K562 (cell line): ENCODE data around the gene RPL28. TPM values are rescaled to one million over a fixed set of nuclear protein-coding genes. Genes with fewer than 3 reads are reported as not detected.

Source experiments
- CEBPZ ChIP-seq: fragments of 150-350 bp; IDR thresholded peaks from 2 replicates; pipeline ENCODE4 v1.6.1; 2014; ENCODE audit warnings: low read depth, mild to moderate bottlenecking, low read length, borderline replicate concordance
- CSDE1 ChIP-seq, 2 experiments: fragments of 450-650 bp; IDR thresholded peaks; 2 replicates each; pipeline ENCODE4 v1.6.1; 2016; ENCODE audit warnings: mild to moderate bottlenecking in 1 of 2
- HINFP ChIP-seq: fragments of 450-650 bp; conservative IDR thresholded peaks from 2 replicates; pipeline ENCODE4 v1.6.1; 2016; ENCODE audit warnings: missing genetic modification characterization, low read depth, mild to moderate bottlenecking, control low read depth, missing compliant biosample characterization
- NCOA6 ChIP-seq: fragments of 450-650 bp; IDR thresholded peaks from 2 replicates; pipeline ENCODE4 v1.6.1; 2017; ENCODE audit warnings: mild to moderate bottlenecking
- polyA plus RNA-seq, 8 experiments: library from polyadenylated mRNA; depleted of rRNA in 4 of 8; stranded (reverse) in 5 of 8; unstranded in 3 of 8; fragments of >200 nt; fragmentation: Nextera tagmentation in 2 of 8; fragmentation: Illumina TruSeq in 1 of 8; extraction: Ambion mirVana in 2 of 8; extraction: Trizol in 1 of 8; gene quantifications; 2 replicates each; pipeline versions ENCODE4 v1.2.1 to v1.2.3, GENCODE V29; 2011 to 2014; ENCODE audit warnings: inconsistent platforms in 1 of 8, missing spikeins in 1 of 8
- total RNA-seq, 7 experiments: library from RNA; depleted of rRNA in 6 of 7; stranded (reverse); fragments of >200 nt in 6 of 7; fragmentation: Illumina TruSeq in 2 of 7; extraction: Trizol in 2 of 7; gene quantifications; 2 replicates each; pipeline versions ENCODE4 v1.2.1 to v1.2.3, GENCODE V29; 2011 to 2021; ENCODE audit warnings: low replicate concordance in 1 of 7
- TF ChIP-seq, protein P1 (sequence below): fragments of 450-650 bp; IDR thresholded peaks from 2 replicates; pipeline ENCODE4 v1.6.1; 2017; ENCODE audit warnings: antibody characterized with exemption
- TF ChIP-seq, protein P2 (sequence below): fragments of 450-650 bp; IDR thresholded peaks from 2 replicates; pipeline ENCODE4 v1.6.1; 2014; ENCODE audit warnings: low read depth, mild to moderate bottlenecking, moderate library complexity, borderline replicate concordance
- TF ChIP-seq, protein P3 (sequence below), 2 experiments: fragments of 450-650 bp in 1 of 2; sonication (generic) in 1 of 2; formaldehyde crosslinking in 1 of 2; IDR thresholded peaks; 2 replicates each; pipeline versions ENCODE4 v1.7.1 to v1.9.0; 2016 to 2022; ENCODE audit warnings: inconsistent platforms in 1 of 2, mild to moderate bottlenecking in 1 of 2, missing genetic modification reagents in 1 of 2

Gene RPL28
- total and polyA plus RNA-seq, 9 of the 15 experiments (the other 6 are each of a cell fraction or from before 2014, with no cell fraction given), result 124 to 3,106 (median 622) TPM

GRCh38 chr19:55368701-55369563, 16.8 kb upstream of the RPL28 start (continued):
- TF ChIP-seq, protein P1, sequence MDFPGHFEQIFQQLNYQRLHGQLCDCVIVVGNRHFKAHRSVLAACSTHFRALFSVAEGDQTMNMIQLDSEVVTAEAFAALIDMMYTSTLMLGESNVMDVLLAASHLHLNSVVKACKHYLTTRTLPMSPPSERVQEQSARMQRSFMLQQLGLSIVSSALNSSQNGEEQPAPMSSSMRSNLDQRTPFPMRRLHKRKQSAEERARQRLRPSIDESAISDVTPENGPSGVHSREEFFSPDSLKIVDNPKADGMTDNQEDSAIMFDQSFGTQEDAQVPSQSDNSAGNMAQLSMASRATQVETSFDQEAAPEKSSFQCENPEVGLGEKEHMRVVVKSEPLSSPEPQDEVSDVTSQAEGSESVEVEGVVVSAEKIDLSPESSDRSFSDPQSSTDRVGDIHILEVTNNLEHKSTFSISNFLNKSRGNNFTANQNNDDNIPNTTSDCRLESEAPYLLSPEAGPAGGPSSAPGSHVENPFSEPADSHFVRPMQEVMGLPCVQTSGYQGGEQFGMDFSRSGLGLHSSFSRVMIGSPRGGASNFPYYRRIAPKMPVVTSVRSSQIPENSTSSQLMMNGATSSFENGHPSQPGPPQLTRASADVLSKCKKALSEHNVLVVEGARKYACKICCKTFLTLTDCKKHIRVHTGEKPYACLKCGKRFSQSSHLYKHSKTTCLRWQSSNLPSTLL, result no peak
- TF ChIP-seq NCOA6 (peak; percentile 82), CSDE1 (IDR thresholded peaks at IDR 0.05) (no peak), HINFP (tag) (no peak), CEBPZ (no peak)
- TF ChIP-seq, protein P2, sequence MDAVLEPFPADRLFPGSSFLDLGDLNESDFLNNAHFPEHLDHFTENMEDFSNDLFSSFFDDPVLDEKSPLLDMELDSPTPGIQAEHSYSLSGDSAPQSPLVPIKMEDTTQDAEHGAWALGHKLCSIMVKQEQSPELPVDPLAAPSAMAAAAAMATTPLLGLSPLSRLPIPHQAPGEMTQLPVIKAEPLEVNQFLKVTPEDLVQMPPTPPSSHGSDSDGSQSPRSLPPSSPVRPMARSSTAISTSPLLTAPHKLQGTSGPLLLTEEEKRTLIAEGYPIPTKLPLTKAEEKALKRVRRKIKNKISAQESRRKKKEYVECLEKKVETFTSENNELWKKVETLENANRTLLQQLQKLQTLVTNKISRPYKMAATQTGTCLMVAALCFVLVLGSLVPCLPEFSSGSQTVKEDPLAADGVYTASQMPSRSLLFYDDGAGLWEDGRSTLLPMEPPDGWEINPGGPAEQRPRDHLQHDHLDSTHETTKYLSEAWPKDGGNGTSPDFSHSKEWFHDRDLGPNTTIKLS, result no peak
- TF ChIP-seq, protein P3, sequence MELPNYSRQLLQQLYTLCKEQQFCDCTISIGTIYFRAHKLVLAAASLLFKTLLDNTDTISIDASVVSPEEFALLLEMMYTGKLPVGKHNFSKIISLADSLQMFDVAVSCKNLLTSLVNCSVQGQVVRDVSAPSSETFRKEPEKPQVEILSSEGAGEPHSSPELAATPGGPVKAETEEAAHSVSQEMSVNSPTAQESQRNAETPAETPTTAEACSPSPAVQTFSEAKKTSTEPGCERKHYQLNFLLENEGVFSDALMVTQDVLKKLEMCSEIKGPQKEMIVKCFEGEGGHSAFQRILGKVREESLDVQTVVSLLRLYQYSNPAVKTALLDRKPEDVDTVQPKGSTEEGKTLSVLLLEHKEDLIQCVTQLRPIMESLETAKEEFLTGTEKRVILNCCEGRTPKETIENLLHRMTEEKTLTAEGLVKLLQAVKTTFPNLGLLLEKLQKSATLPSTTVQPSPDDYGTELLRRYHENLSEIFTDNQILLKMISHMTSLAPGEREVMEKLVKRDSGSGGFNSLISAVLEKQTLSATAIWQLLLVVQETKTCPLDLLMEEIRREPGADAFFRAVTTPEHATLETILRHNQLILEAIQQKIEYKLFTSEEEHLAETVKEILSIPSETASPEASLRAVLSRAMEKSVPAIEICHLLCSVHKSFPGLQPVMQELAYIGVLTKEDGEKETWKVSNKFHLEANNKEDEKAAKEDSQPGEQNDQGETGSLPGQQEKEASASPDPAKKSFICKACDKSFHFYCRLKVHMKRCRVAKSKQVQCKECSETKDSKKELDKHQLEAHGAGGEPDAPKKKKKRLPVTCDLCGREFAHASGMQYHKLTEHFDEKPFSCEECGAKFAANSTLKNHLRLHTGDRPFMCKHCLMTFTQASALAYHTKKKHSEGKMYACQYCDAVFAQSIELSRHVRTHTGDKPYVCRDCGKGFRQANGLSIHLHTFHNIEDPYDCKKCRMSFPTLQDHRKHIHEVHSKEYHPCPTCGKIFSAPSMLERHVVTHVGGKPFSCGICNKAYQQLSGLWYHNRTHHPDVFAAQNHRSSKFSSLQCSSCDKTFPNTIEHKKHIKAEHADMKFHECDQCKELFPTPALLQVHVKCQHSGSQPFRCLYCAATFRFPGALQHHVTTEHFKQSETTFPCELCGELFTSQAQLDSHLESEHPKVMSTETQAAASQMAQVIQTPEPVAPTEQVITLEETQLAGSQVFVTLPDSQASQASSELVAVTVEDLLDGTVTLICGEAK (IDR thresholded peaks at IDR 0.05), result no peak
- TF ChIP-seq, protein P3 (CRISPR knock-in tag; IDR thresholded peaks at IDR 0.05), result no peak
